ENCODE measurements around the gene DNM1L. TPM values are rescaled to one million over a fixed set of nuclear protein-coding genes. Genes with fewer than 3 reads are reported as not detected.

Gene DNM1L
- total RNA-seq, 2 experiments from 2014 or later = 61.1 to 102 TPM

- Histone ChIP-seq H3K4me1 (ENCODE audit: insufficient read depth, low read length, poor library complexity, severe bottlenecking) (peaks cover 6% of the 10 kb centered on the region), H3K4me2 (ENCODE audit: low read length) (no peak overlapping the region), H3K79me2 (ENCODE audit: insufficient read depth, low read depth, low read length) (no peaks in the 10 kb centered on the region), H3K9me3 (ENCODE audit: low read length) (no peaks in the 10 kb centered on the region), H3K9me2 (ENCODE audit: insufficient read depth, low read length) (no peaks in the 10 kb centered on the region), H4K20me1 (ENCODE audit: insufficient read depth, low read length) (no peaks in the 10 kb centered on the region), H2AFZ (ENCODE audit: low read length) (0 out of 2 replicates have a peak overlapping the region, but pooled peaks have one; percentile 9), H3K27ac (ENCODE audit: low read depth, low read length, poor library complexity, severe bottlenecking) (no peak overlapping the region), H3K4me3 (ENCODE audit: low read depth, low read length, poor library complexity, severe bottlenecking) (no peak overlapping the region), H3K36me3 (ENCODE audit: insufficient read depth, low read length) (no peaks in the 10 kb centered on the region)
- CTCF ChIA-PET (ENCODE audit: unreplicated experiment) = interaction anchor here (1.0 kb wide), 1 partner anchor 10 kb away, joined by 5 read pairs; no protein-coding TSS in a partner anchor
- no TSS peak for BruUV-seq (replicated peaks)
- intact Hi-C loops (cut with micrococcal nuclease; ENCODE audit: unreplicated experiment) = no loop called here
- TF ChIP-seq EZH2phosphoT487 (IDR thresholded peaks at IDR 0.05; ENCODE audit: borderline replicate concordance, low read depth, low read length) (no peak), CTCF (conservative IDR thresholded peaks at IDR 0.05; ENCODE audit: low read length) (no peak)
- POLR2A ChIA-PET = interaction anchor here (0.7 to 0.9 kb wide), 3 partner anchors 10 to 174 kb away, joined by 3 to 4 read pairs (median 3); no protein-coding TSS in a partner anchor
- DNase-seq (ENCODE audit: low spot score) = no peak
These were observed 16.4 kb upstream of the DNM1L start for GRCh38 chr12:32662665-32663064.

- intact Hi-C loops (cut with micrococcal nuclease; ENCODE audit: unreplicated experiment) = no loop called here
- Histone ChIP-seq H2AFZ (ENCODE audit: low read length) (no peak overlapping the region), H3K36me3 (ENCODE audit: insufficient read depth, low read length) (no peaks in the 10 kb centered on the region), H3K27ac (ENCODE audit: low read depth, low read length, poor library complexity, severe bottlenecking) (no peak overlapping the region), H3K4me2 (ENCODE audit: low read length) (no peak overlapping the region), H3K4me1 (ENCODE audit: insufficient read depth, low read length, poor library complexity, severe bottlenecking) (no peaks in the 10 kb centered on the region), H3K9me3 (ENCODE audit: low read length) (peaks cover 4% of the 10 kb centered on the region; the same call in 1 of the 2 replicates), H3K4me3 (ENCODE audit: low read depth, low read length, poor library complexity, severe bottlenecking) (no peak overlapping the region), H3K79me2 (ENCODE audit: insufficient read depth, low read depth, low read length) (no peaks in the 10 kb centered on the region), H3K9me2 (ENCODE audit: insufficient read depth, low read length) (no peaks in the 10 kb centered on the region), H4K20me1 (ENCODE audit: insufficient read depth, low read length) (no peaks in the 10 kb centered on the region)
- TF ChIP-seq CTCF (conservative IDR thresholded peaks at IDR 0.05; ENCODE audit: low read length) = no peak
- no peak for TF ChIP-seq EZH2phosphoT487 (IDR thresholded peaks at IDR 0.05; ENCODE audit: borderline replicate concordance, low read depth, low read length)
- no TSS peak for BruUV-seq (replicated peaks)
- no peak for DNase-seq (ENCODE audit: low spot score)
- POLR2A ChIA-PET = interaction anchor here (0.5 kb wide), 1 partner anchor 262 kb away, joined by 3 read pairs; no protein-coding TSS in a partner anchor
- CTCF ChIA-PET (ENCODE audit: unreplicated experiment) = no interaction called here
These were observed 13.1 kb upstream of the DNM1L start for GRCh38 chr12:32666018-32666417.

GRCh38 chr12:32669584-32669983 lies 9.5 kb upstream of the DNM1L start:
- DNase-seq (ENCODE audit: low spot score) = no peak
- BruUV-seq (replicated peaks) = no TSS peak
- POLR2A ChIA-PET = interaction anchor here (0.7 kb wide), 1 partner anchor 302 kb away, joined by 3 read pairs; no protein-coding TSS in a partner anchor

More at GRCh38 chr12:32669584-32669983, 9.5 kb upstream of the DNM1L start:
- Histone ChIP-seq H3K9me3 (ENCODE audit: low read length) (peaks cover 9% of the 10 kb centered on the region; the same call in 1 of the 2 replicates), H3K4me3 (ENCODE audit: low read depth, low read length, poor library complexity, severe bottlenecking) (no peak overlapping the region), H3K4me2 (ENCODE audit: low read length) (no peak overlapping the region), H3K9me2 (ENCODE audit: insufficient read depth, low read length) (no peaks in the 10 kb centered on the region), H4K20me1 (ENCODE audit: insufficient read depth, low read length) (no peaks in the 10 kb centered on the region), H2AFZ (ENCODE audit: low read length) (no peak overlapping the region), H3K79me2 (ENCODE audit: insufficient read depth, low read depth, low read length) (no peaks in the 10 kb centered on the region), H3K27ac (ENCODE audit: low read depth, low read length, poor library complexity, severe bottlenecking) (no peak overlapping the region), H3K36me3 (ENCODE audit: insufficient read depth, low read length) (no peaks in the 10 kb centered on the region; the same call in 1 of the 2 replicates), H3K4me1 (ENCODE audit: insufficient read depth, low read length, poor library complexity, severe bottlenecking) (peaks cover 15% of the 10 kb centered on the region)
- CTCF ChIA-PET (ENCODE audit: unreplicated experiment) = interaction anchor here (1.2 kb wide), 1 partner anchor 207 kb away, joined by 3 read pairs; no protein-coding TSS in a partner anchor
- intact Hi-C loops (cut with micrococcal nuclease; ENCODE audit: unreplicated experiment) = no loop called here
- no peak for TF ChIP-seq CTCF (conservative IDR thresholded peaks at IDR 0.05; ENCODE audit: low read length)
- TF ChIP-seq EZH2phosphoT487 (IDR thresholded peaks at IDR 0.05; ENCODE audit: borderline replicate concordance, low read depth, low read length) = no peak

Measured in OCI-LY7 (cell line).